GM19351 (cell line): ENCODE measurements around the gene CADM3.
A peak's percentile ranks its signal among the peaks of the same experiment; 100 is the strongest.

Experiments
- ATAC-seq: cut with Tn5 transposase; IDR thresholded peaks from one replicate; pipeline ENCODE4 v1.9.1; 2021; ENCODE audit warnings: mild to moderate bottlenecking, moderate library complexity; ENCODE audit not compliant: unreplicated experiment

CADM3 gene

DNA sequence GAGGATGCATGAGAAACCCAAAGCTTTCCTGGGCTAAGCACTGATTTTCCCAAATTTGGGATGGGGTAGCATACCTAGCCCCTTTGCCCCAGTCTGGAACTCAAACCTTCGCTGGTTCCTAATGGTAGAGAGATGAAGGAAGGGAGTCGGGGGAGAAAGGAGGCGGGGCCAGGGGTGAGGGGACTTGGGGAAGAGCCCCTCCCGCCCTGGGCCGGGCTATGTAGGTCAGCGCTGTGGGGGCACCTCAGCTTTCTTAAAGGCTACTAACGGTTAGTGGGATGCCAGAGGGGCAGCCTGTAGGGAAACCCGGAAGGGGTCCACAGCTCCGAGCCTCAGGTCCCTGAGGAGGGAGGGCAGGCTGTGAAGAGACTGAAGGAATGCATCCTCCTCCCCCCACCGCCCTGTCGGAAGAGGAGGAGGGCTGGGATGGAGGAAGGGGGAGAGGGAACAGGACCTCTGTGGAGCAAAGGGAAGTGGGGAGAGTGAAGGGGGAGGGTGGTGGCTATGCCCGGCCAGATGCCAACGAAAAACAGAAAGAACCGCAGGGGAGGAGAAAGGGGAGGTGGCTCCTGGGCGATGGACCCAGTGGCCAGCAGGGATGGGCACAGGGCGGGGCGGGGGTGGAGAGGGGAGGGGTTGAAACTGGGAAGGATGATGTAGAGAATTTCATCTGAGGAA lies 1.3 kb downstream of the CADM3 start:
- no peak for ATAC-seq

DNA sequence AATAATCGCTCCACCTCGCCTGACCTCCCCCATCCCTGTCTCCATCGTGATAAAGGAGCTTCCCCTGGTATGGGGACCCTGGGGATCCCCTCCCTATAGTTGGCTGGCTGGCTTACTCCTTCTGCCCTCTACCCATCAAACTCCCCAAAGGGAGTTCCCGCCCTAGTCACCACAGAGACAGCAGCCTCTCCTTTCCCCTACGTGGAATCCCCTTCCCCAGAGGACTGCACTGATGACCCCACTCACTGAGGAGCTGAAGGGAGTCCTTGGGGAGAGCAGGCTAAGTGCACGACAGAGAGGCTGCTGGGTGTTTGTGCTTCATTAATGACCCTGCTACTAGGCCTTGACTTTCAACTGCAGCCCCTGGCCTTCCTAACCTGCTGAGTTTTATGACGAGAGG lies 1.9 kb downstream of the CADM3 start:
- no peak for ATAC-seq

DNA sequence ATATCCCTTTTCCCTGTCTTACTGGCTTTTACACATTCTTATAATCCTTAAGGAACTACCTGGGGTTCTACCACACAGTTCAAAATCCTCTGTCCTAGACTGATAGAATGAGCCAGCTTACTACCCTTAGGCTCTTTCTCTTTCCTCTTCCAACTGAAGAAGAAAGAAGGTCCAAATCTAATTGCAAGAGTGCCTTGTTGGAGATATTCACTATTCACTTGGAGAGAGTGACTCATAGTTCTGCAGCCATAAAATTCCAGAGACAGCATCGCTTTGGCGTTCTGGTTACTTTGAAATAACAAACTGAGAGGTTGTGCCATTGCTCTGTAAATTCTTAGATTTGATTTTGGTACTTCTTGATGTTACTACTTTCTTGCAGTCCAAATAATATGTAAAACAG lies 4.2 kb downstream of the CADM3 start:
- ATAC-seq, result no peak

DNA sequence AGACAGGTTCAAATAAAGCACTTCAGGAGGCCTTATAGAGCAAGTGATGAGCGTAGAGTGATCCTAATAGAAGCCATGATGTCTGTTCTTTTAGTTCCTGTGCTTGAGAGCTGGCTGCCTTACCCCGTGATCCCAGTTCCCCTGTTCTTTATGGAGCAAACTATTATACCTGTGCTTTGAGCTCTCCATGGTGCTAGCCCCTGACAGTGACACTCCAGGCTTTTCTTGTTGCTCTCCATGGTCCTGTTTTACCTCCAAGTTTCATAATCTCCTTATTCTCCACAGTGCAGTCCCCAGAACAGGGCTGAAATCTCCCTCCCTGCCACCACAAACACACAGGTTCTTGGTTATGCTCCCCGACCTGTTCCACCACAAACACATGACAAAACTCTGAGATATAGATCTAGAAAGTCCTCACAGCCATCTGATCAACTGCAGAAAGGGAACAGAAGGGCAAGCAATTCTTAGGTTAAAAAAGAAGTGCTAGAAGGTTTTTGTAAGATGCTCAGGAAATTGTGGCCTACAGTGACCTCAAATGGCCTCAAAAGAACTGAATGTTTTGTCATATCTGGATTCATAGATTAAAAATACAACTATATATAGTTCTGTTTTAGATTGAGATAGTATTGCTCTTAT lies 6.0 kb downstream of the CADM3 start:
- ATAC-seq, result no peak

DNA sequence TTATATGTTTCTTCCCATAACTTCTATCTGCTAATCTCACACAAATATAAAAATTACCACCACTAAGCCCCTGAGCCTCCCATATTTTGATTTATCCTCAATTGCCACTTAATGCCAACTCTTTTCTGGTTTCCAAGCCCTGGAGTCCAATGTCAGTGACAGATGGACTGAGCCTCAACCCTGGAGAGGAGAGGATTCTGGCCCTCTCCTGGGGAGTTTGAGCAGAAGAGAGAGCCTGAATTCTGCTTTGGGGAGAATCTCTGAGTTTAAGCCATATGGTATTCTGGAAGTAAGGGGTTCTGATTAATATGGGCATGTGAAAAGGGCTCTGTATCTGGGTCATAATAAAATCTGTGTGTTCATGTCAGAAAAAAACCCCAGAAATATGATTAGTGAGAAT lies 8.5 kb downstream of the CADM3 start:
- no peak for ATAC-seq

DNA sequence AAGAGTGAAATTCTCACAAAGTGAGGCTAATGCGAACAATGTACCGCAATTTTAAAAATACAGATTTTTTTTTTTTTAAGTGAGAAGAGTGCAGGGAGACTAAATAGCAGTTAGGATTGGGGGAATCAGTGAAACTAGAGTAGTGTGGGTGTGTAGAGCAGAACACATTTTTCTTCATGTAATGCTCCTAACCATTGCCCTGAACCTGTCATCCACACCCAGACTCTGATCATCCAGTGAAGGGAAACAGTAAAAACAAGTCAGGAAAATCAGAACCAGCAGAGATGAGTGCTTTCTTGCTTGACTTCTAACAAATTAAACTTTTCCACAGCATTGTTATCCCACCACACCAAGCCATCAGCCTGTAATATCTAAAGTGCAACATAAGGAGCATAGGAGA lies 9.1 kb downstream of the CADM3 start:
- no peak for ATAC-seq

DNA sequence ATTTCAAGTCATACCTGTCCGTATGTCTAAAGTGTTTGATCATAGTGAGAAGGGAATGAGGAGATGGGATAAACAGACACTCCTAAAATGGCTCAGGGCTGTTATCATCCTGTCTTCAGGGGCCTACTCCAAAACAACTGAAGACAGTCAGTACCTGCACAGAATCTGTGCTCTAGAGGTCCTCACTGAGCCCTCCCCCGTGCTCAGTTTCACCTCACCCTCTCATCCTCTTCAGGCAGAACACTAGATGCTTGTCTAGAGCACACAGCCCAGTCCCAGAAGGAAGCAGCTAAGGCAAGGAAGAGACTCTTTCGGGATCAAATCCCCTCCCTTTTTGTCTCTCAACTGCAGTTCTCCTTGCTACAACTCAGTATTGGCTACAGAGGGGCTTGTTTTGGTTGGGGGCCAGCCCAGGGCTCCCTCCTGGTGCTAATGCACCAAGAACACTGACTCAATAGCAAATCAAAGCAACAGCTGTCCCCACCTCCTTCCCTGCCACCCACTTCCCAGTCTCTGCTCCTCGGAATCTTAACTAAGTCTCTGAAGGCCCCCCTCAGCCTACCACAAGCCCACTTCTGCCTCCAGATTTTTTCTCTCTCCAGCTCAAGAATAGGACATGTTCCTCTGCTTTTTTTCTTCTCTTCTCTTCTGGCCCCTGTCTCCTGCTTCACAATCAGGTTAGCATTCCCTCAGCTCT lies 10.1 kb downstream of the CADM3 start:
- ATAC-seq, result no peak

DNA sequence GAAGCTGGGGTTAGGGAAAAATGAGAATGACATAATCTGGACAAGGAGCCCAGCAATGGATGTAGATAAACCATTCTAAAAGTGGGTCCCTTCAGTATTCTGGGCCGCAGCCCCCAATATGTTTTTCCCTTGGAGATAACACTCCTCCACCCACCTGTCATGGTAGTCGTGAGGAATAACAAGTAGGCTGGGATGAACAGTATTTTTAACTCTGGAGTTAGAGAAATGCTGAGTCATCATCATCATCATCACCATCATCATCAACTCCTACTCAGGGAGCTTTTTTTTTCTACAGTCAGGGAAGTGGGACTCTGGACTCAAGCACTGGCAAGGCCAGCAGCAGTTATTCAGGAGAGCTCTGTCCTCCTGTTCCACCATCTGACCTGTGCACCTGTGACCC lies 12.8 kb downstream of the CADM3 start:
- ATAC-seq, result no peak

DNA sequence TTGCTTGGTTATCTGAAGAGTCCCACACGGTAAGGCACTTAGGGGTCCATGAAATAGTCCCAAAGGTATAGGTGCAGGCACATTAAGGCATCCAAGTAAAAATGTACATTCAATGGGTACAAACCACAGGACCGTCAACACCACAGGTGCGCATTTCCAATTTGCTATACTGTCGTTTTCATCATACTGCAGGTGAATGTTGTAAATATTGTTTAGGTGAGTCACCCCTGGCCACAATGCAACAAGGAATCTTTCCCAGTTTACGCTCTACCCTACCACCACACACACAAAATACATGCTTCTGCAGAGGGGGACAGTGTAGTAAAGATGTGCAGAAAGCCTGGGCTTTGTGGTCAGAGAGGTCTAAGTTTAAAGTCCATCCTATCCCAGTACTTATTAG lies 13.7 kb downstream of the CADM3 start:
- no peak for ATAC-seq

DNA sequence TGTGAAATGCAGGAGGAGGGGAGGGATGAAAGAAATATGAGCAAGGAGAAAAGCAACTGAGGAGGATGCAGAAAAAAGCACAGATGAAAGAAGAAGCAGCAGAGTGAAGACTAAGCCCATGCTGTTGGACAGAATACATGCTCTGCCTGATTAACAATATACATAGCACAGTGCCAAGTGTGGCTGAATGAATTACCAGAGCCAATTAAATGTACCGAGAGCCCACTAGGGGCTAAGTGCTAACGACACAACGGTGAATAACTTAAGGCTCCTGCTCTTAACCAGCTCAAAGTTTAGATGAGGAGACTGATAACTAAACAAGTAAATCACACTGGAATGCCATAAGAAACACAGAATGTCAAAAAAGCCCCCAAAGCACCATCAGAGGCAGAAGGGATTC lies 15.6 kb downstream of the CADM3 start:
- ATAC-seq, result no peak

DNA sequence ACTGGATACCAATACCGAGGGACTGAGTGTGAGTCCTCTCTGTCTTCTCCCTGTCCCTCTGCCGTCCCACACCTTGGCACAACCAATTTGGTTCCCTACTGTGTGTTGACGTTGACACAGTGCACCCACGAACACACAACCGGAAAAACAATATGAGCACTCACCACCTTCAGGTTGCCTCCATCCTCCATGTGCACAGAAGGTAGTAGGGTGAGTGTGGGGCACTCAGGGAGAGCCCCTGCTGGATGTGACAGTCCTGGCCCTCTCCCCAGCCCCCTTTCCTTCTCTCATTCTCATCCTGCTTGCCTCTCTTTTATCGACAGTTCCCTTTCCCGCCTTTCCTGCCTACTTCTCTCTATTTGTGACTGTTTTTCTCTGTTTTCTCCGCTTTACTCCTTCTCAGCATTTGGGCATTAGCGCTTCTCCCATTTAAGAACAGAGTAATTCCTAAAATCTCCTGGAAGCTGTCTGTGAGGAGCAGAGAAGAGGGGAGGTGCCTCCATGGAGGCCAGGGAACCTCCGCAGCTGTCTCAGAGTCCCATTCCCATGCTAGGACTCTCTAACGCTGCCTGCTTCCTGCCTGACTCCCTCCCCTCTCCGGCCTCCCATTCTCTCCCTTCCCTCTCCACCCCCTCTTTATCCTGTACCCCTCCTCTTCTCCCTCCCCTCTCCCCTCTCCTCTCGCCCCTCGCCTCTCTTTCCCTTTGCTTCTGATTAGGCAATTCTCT lies 16.4 kb downstream of the CADM3 start:
- peak; percentile 4 for ATAC-seq

DNA sequence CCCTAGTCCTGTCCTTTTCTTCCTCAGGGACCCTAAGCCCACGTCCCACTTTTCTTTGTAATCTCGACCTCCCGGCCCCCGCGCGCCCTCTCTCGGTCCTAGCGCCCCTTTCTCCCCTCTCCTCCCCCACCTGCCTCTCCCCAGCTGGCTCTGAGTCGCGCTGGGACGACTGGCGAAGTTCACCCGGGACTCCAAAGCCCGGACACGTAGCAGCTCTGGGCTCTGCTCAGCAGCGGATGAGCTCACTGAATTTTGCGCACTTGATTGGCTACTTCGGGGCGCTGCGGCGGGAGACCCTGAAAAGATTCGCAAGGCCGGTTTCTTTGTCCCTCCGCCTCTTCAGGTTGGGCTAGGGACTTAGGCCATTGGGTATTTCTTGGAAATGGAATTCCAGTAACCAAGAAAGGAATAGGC lies 17.0 kb downstream of the CADM3 start:
- ATAC-seq, result peak; percentile 99

DNA sequence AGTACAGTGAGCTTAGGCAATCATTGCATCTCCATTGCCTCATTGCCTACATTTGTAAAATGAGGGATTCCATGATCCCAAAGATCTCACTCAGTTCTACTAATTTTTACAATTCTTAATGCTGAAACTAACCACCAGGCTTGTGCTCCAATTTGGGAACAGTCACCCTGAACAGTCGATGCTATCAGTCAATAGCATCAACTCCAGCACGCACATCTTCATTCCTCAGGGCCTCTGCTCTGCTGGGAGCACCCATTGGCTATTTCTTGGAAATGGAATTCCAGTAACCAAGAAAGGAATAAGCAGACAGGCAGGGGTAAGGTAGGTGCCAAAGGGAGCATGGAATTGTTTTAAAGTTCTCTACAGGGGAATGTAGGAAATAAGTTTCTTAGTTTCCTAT lies 19.0 kb downstream of the CADM3 start:
- no peak for ATAC-seq

DNA sequence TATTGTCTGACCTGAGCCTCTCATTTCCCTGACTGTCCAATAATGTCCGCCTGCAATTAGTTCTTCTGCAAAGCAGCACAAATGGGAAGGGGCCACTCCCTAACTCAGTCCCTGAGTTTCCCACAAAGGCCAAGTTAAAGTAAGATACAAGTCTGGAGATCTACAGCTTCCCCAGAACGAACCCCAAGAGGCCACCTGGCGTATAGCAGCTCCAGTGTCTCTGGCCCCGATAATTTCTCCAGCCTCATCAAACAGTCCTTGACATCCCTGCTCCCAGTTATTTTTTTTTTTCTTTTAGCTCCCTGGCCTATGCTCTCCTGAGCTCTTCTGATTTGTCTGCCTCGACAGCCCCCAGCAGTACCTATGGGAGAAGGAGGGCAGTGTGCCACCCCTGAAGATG lies 25.1 kb downstream of the CADM3 start:
- peak; percentile 47 for ATAC-seq

DNA sequence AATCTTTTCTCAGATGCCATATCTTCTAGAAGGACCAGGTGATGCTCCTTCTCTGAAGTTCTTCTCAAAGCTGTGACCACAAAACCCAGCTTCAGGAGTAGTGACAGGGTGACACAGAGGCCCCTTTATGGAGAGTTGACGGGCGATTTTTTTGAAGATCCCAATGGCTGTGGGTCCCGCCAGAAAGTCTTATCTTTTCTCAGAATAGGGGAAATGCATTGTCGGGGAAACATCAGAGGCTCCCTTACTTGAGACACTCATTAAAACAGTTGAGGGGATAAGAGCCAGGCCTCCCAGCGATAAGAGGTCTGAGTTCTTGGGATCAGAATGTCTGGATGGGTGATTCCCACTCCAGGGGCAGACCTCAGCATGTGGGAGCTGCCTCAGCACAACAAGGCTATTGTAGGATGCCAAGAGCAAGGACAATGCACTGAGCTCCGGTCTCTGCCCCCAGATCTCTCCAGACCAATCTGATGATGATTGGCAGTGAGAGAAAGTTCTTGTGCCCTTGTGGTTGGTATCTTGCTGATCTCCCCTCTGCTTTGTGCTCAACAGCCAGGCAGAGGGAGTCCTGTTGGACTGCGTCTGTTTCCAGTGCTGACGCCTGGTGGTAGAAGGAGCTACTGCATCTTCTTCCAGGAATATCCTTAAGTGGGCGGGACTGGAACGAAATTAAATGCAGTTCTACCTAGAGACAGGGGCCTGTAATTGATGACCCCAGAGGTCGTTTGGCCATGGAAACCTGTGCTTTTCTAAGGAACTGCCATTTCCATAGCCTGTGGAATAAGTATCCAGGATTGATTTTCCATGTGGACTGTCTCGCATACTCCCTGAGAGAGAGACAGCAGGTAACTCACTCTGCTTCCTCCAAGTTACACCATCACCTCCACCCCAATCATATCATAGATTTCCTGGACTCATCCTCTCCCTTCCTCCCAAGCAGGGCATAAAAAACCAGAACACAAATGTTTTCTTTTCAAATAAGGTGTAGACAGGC lies 26.4 kb downstream of the CADM3 start:
- peak; percentile 85 for ATAC-seq

DNA sequence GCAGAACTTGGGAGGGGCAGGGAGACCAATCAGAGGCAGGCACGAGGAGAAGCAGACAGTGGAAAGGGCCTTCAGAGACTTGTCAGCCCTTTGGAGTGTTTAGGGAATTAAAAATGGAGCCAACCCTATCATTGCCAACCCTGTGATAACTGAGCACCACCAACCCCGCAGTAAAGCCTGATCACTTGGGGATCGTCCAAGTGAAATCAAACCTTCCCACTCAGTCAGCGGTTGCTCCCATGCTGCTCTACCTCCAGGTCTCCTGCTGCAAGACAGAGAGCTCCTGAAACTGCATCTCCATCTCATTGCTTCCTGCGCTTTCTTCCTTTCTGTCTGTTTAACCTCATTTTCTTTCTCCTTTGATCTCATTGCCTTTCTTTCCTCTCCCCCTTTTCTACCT lies 28.5 kb downstream of the CADM3 start:
- ATAC-seq, result no peak

DNA sequence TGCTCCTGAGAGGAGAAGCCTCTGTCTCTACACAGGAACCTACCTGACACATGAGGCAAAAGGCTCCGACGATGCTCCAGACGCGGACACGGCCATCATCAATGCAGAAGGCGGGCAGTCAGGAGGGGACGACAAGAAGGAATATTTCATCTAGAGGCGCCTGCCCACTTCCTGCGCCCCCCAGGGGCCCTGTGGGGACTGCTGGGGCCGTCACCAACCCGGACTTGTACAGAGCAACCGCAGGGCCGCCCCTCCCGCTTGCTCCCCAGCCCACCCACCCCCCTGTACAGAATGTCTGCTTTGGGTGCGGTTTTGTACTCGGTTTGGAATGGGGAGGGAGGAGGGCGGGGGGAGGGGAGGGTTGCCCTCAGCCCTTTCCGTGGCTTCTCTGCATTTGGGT lies 29.4 kb downstream of the CADM3 start:
- no peak for ATAC-seq

DNA sequence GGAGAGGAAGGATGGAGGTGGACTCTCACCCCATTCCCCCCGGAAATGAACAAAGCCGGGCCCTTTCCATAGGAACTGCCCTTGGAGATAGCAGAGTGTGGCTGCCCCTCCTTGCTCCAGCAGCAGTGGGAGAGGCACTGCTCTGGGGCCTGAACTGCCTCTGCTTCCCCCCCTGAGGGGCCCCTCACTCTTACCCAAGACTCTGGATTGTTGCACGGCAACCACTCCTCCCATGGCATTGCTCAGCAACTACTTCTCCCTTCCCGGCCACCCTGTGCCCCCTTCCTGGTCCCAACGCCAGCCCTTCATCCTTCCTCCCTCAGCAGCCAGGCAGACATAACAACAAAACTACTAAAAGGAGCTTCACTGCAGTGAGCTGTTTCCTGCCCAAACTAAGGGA lies 30.2 kb downstream of the CADM3 start:
- no peak for ATAC-seq

DNA sequence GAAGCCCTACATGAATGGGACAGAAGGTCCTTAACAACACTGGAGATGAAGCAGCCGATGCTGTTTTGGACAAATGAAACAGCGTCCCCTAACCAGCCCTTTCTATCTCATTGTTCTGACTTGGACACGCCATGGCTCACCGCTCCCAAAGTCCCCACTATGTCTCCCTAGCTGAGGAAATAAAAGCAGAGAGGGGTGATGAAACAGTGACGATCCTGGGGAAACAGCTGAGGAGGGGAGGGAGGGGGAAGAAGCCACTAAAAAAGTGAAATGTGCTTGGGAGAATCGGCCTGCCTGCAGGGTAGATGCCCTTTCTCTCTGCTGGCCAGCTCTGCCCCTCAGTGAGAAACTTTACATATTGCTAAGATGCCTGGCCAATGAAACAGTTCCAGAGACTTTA lies 32.2 kb downstream of the CADM3 start:
- ATAC-seq, result no peak
